MCF 10A (cell line): Measurements from ENCODE around the gene FOXC2. TPM values are rescaled to one million over a fixed set of nuclear protein-coding genes. Genes with fewer than 3 reads are reported as not detected.

Experiments
- BruUV-seq: library from RNA; stranded (reverse); fragments of 400-500 nt; replicated peaks from 2 replicates; lab custom pipeline; 2021; lab: Mats Ljungman, UMichigan
- CTCF ChIA-PET: fragments of 300-600 bp; sonication (Branson Sonifier 250); formaldehyde crosslinking; extraction: SDS; loops from one replicate; lab custom pipeline; 2021; ENCODE audit warnings: antibody characterized with exemption, inconsistent platforms; lab: Yijun Ruan, JAX
- POLR2A ChIA-PET: fragments of 300-600, 350-650 bp; sonication (Branson Sonifier 250); formaldehyde crosslinking; extraction: SDS; loops from one replicate; lab custom pipeline; 2020; ENCODE audit warnings: antibody characterized with exemption, inconsistent platforms; lab: Yijun Ruan, JAX
- DNase-seq: peaks from one replicate; pipeline ENCODE4 v3.0.0-alpha.2; 2018; ENCODE audit not compliant: unreplicated experiment
- H3K27ac Mint-ChIP-seq: one replicate; pipeline ENCODE4 v1.8.0; 2022; ENCODE audit warnings: mild to moderate bottlenecking, low read depth, mixed read lengths; ENCODE audit not compliant: unreplicated experiment
- H3K27me3 Mint-ChIP-seq: one replicate; pipeline ENCODE4 v1.8.0; 2022; ENCODE audit warnings: mixed read lengths; ENCODE audit not compliant: insufficient read depth, unreplicated experiment
- H3K36me3 Mint-ChIP-seq: one replicate; pipeline ENCODE4 v1.8.0; 2022; ENCODE audit warnings: mild to moderate bottlenecking, moderate library complexity, mixed read lengths; ENCODE audit not compliant: insufficient read depth, unreplicated experiment
- H3K4me1 Mint-ChIP-seq: one replicate; pipeline ENCODE4 v1.8.0; 2022; ENCODE audit warnings: mixed read lengths; ENCODE audit not compliant: insufficient read depth, unreplicated experiment
- H3K4me3 Mint-ChIP-seq: one replicate; pipeline ENCODE4 v1.8.0; 2022; ENCODE audit warnings: mild to moderate bottlenecking, moderate library complexity, mixed read lengths; ENCODE audit not compliant: unreplicated experiment
- H3K9me3 Mint-ChIP-seq: one replicate; pipeline ENCODE4 v1.8.0; 2022; ENCODE audit warnings: mixed read lengths; ENCODE audit not compliant: unreplicated experiment
- CTCF ChIP-seq: fragments of 200-600 bp; IDR thresholded peaks from one replicate; pipeline ENCODE4 v1.8.0; 2022; ENCODE audit warnings: antibody characterized with exemption, mild to moderate bottlenecking; ENCODE audit not compliant: unreplicated experiment
- intact Hi-C: fragments of 100-400 bp; cut with micrococcal nuclease; formaldehyde crosslinking; loops from 2 replicates; pipeline ENCODE4 v1.14.1; 2022
- total RNA-seq: library from RNA; stranded (reverse); gene quantifications from 2 replicates; pipeline ENCODE4 v1.2.3, GENCODE V29; 2022

FOXC2 gene
- total RNA-seq, 1 experiment from 2014 or later, result 22.5 TPM

GRCh38 chr16:86538196-86538780 lies 28.3 kb upstream of the FOXC2 start:
- Mint-ChIP-seq H3K9me3 (no peaks in the 10 kb centered on the region), H3K4me3 (no peak overlapping the region), H3K27ac (no peak overlapping the region), H3K27me3 (no peaks in the 10 kb centered on the region), H3K4me1 (no peaks in the 10 kb centered on the region), H3K36me3 (peaks cover 54% of the 10 kb centered on the region)
- ChIA-PET CTCF (interaction anchor here (0.5 to 2.0 kb wide), 2 partner anchors 19 to 415 kb away, joined by 3 to 7 read pairs; no protein-coding TSS in a partner anchor), POLR2A (no interaction called here)
- DNase-seq, result no peak
- intact Hi-C loops, result no loop called here
- TF ChIP-seq CTCF, result no peak
- BruUV-seq, result no TSS peak

- POLR2A ChIA-PET, result no interaction called here
- DNase-seq, result no peak
- BruUV-seq, result no TSS peak
- no peak overlapping the region for H3K4me3 Mint-ChIP-seq
- no peak for TF ChIP-seq CTCF
- no peaks in the 10 kb centered on the region for H3K4me1 Mint-ChIP-seq
- H3K27ac Mint-ChIP-seq, result no peak overlapping the region
- H3K36me3 Mint-ChIP-seq, result peaks cover 51% of the 10 kb centered on the region
- intact Hi-C loops, result no loop called here
- no peaks in the 10 kb centered on the region for H3K9me3 Mint-ChIP-seq
- H3K27me3 Mint-ChIP-seq, result no peaks in the 10 kb centered on the region
- CTCF ChIA-PET, result no interaction called here
These were observed 25.7 kb upstream of the FOXC2 start for GRCh38 chr16:86540894-86541293.

GRCh38 chr16:86541560-86541959 lies 25.1 kb upstream of the FOXC2 start:
- BruUV-seq, result no TSS peak
- no peaks in the 10 kb centered on the region for H3K4me1 Mint-ChIP-seq
- H3K36me3 Mint-ChIP-seq, result peaks cover 56% of the 10 kb centered on the region
- CTCF ChIA-PET, result interaction anchor here (0.6 kb wide), 1 partner anchor 346 kb away, joined by 3 read pairs; no protein-coding TSS in a partner anchor
- no peaks in the 10 kb centered on the region for H3K9me3 Mint-ChIP-seq
- no peak overlapping the region for H3K4me3 Mint-ChIP-seq
- H3K27me3 Mint-ChIP-seq, result no peaks in the 10 kb centered on the region
- no peak overlapping the region for H3K27ac Mint-ChIP-seq
- POLR2A ChIA-PET, result no interaction called here
- DNase-seq, result no peak
- intact Hi-C loops, result no loop called here
- TF ChIP-seq CTCF, result no peak

GRCh38 chr16:86542756-86543750 lies 23.6 kb upstream of the FOXC2 start:
- CTCF ChIA-PET, result interaction anchor here (0.6 kb wide), 3 partner anchors 13 to 602 kb away, joined by 3 to 4 read pairs (median 4); no protein-coding TSS in a partner anchor
- no peak for TF ChIP-seq CTCF
- Mint-ChIP-seq H3K36me3 (peaks cover 56% of the 10 kb centered on the region), H3K27me3 (no peaks in the 10 kb centered on the region), H3K4me3 (no peak overlapping the region), H3K4me1 (no peaks in the 10 kb centered on the region), H3K27ac (no peak overlapping the region), H3K9me3 (no peaks in the 10 kb centered on the region)
- intact Hi-C loops, result no loop called here
- no TSS peak for BruUV-seq
- DNase-seq, result no peak
- POLR2A ChIA-PET, result interaction anchor here (0.6 to 0.9 kb wide), 2 partner anchors 11 to 407 kb away, joined by 3 read pairs; no protein-coding TSS in a partner anchor
